Midbrain (tissue), 1 donor: Measurements from ENCODE around the gene ABHD14A.
A peak's percentile ranks its signal among the peaks of the same experiment; 100 is the strongest.
"Not testable (repeated sequence)": the region's sequence is repeated elsewhere in the genome, so short reads cannot be mapped to it uniquely, and the experiment has no call there.

ENCODE experiments used
- DNase-seq: peaks from one replicate; lab custom pipeline; 2025; lab: John Stamatoyannopoulos, UW

ABHD14A gene

GRCh38 chr3:51974963-51975851 lies at the start of gene ABHD14A:
Gene ABHD14A, plus strand, starts transcription at chr3:51975064. Its CDS starts 72 bp downstream, at chr3:51975136.
- peak; percentile 79 for DNase-seq

GRCh38 chr3:51927061-51927977 lies 47.5 kb upstream of the ABHD14A start:
- DNase-seq = no peak

DNA sequence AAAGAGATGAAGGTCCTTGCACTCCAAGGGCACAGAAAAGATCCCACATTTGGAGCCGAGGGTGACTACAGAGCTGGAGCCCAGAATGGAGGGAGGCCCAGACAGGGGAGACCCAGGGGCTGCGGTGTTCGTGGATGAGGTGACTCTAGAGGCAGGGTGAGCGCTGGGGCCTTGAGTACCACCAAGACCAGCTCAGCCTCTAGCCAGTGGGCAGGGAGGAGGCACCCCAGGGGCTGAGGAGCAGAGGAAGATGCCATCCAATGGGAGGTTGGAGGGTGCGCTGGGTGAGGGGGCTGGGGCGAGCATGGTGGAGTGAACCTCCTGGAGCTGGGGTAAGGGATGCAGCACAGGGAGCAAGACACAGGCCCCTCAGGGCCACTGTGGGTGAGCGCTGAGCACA lies 46.4 kb upstream of the ABHD14A start:
- no peak for DNase-seq

- not testable (repeated sequence) for DNase-seq
Observed at GRCh38 chr3:51928981-51929380, 45.9 kb upstream of the ABHD14A start.

DNA sequence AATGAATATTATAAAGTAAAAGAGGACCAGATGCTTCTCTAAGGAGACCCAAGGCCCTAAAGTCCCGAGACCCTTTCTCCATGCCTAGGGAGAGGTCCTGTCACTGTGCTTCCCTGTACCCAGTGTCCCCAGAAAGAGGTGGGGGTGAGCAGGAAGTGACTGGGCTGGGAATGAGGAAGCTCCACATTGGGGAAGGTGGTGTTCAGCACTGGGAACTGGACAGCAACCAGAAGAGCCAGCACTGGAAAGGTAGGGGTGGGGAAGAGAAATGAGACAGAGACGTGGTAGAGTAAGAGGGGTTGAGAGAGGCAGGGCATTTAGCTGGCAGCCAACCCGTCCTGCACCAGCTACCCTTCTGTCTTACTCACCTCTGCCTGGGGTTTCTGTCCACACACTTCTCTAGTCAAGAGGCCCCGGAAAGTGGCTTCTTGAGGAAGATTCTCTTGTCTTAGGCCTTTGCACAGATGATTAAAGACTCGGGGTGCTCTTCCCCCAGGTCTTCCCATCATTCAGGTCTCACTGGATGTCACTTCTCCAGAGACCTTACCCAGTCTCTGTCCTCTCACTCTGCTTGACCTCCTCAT lies 45.4 kb upstream of the ABHD14A start:
- no peak for DNase-seq

DNA sequence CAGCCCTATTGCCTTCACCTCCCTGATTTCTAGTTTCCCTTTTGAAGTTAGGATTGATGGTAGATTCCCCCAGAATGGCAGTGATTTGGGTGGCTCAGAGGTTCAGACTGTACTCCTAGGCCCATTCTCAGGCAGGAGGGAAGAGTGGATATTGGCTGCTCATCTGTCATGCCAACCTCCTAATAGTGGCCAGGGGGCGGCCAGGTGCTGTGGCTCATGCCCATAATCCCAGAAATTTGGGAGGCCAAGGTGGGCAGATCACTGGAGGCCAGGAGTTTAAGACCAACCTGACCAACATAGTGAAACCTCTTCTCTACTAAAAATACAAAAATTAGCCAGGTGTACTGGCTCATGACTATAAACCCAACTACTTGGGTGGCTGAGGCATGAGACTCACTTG lies 44.4 kb upstream of the ABHD14A start:
- DNase-seq = no peak

- no peak for DNase-seq
Observed at GRCh38 chr3:51931756-51932155, 43.1 kb upstream of the ABHD14A start.

DNA sequence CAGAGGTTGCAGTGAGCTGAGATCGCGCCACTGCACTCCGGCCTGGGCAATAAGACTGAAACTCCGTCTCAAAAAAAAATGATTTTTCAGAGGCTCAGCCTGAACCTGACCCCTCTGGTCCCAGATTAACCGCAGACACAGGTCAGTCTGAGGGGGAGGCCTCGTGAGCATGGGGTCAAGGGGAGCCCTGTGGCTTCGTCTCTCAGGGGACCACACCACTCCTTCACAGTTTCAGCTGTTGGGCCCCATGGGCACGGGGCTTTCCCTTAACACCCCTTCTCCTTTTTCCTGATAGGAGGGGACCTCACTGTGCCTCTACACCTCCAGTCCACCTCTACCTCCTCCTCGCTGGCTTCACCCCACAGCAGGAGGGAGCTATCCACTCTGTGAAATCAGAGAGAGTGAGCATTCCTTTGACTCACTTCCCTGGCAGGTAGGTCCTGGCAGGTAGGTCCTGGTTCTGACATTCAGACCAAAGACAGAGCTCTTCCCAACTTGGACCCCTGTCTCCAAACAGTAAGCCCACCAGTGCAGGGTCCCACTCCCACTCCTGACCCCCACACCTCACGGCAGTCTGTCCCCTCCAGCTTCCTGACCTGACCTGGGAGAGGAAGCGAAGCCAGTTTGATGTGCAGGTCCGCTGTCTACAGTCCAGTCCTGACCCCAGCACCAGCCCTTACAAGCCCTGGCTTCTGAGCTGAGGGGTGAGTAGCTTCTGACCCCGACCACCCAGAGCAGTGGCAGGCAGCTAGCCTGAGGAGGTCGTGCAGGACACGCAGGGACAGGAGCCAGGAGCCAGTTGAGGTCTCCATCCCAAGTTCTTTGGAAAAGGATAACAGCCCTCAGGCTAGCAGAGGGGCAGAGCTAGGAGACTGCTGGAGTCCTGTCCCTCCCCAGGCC lies 42.1 kb upstream of the ABHD14A start:
- DNase-seq = no peak

DNA sequence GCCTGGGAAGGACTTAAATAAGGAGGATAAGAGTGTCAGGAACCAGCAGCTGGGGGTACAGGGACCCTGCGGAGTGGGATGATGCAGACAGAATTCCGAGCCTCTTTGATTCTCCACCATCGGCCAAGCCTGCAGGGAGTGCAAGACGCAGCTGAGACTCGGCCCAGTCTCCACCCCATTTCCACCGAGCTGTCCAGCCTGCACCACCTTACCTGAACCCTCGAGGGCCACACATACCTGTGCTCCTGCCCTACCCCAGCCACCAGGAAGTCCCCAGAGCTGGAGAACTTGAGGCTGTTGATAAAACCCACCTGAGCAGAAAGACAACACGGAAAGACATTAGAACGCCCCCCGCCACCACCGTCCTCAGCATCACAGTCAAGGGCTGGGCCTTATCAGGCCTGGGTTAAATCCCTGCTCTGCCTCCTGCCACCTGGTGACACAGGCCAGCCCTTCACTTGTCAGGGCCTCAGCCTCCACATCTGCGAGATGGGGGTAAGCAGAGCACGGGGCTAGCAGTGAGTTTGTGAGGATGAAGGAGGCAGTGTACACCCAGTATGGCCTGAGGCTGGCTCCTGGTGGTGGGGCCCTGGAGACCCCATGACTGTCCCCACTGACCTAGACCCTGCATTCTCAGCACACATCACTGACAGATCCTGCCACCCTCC lies 41.3 kb upstream of the ABHD14A start:
- no peak for DNase-seq

DNA sequence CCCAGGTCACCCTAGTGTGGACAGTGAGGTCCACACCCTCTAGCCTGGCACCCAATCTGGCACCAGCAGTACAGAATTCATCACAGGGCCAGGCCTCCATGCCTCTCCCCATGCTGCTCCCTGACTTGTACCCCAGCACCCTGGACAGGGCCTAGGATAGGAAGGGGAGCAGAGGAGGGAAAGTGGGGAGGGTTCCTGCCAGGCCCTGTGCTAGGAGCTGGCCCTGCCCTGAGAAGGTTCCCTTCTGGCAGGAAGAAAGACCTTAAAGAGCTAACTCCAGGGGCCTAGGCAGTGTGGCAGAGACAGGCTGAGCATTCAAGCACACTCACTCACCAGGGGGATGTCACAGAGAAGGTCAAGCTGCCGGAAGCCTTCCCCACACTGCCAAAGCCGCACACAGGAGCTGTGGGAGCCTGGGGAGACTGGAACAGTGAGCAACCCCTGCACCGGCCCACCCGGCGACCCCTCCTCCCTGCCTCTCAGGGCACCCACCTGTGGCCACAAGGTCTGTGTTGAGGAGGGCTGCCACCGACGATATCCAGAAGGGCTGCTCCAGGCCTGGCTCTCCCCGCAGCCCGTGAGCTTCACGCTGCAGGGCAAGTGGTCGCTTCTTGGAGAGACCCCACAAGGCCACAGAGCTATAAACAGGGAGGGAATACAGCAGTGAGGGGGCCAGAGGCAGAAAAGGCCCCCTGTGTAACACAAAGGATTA lies 40.6 kb upstream of the ABHD14A start:
- no peak for DNase-seq

- DNase-seq = no peak
Observed at GRCh38 chr3:51934991-51935885, 39.6 kb upstream of the ABHD14A start.

- no peak for DNase-seq
Observed at GRCh38 chr3:51935886-51936755, 38.7 kb upstream of the ABHD14A start.

GRCh38 chr3:51937014-51937413 lies 37.9 kb upstream of the ABHD14A start:
- DNase-seq = no peak

- no peak for DNase-seq
Observed at GRCh38 chr3:51937611-51938450, 37.0 kb upstream of the ABHD14A start.

DNA sequence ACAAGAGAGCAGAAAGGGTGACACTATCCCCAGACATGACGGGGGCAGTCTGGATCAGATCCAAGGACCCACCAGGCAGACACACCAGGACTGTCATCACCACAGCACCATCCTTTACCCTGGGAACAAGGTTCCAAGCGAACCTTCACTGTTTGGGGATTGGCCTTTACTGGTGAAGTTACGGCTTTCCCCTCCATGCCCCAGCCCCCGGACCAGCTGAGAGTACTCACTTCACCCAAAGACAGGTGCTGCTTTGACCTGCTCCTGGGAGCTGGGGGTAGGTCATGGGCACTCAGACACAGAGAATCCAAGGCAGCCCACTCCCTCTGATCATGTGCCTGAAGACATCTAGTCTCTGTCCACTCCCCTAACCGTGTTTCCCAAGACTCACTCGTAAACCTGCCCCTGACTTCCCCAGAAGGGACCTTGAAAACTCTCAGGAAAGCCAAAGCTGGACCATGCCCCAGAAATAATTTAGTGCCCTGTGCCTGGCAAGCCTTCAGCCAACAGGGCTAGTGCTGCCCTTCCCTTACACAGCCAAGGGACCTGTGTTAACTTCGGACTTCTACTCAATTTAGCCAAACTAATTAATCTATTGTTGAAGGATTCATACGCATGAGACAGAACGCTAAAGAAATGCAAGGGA lies 36.0 kb upstream of the ABHD14A start:
- no peak for DNase-seq

DNA sequence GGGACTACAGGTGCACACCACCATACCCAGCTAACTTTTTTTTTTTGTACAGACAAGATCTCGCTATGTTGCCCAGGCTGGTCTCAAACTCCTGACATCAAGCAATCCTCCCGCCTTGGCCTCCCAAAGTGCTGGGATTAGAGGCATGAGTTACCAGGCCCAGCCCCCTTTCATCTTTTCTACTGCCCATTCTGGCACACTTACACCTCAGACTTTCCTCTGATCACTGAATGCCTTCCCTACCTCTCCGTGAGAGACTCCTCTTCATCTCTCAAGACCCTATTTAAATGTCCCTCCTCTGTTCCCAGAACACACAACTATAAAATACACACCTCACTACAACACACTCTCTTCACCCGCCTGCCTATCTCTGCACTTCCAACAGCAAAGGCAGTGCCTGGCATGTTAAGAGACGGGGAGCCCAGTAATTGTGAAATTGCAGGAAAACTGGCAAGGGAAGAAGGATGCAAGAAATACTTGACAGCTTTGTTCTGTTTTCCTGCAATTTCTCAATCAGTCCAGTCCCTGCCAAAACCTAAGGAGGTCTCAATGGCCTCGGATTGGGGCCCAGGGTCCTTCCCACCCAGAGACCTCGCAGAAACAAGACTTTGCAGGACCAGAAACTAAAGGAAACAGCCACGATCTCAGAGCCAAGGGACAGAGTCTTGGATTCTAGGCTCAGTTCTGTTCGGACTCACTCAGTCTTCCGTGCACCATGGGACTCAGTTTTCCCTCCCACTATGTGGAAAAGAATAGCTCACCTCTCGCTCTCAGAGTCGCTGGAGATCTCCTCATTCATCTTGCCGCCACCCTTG lies 34.0 kb upstream of the ABHD14A start:
- no peak for DNase-seq
